HepG2 (cell line): ENCODE results near the gene SMAD7. TPM values are rescaled to one million over a fixed set of nuclear protein-coding genes. Genes with fewer than 3 reads are reported as not detected.

ENCODE experiments used
- HDAC6 ChIP-seq: fragments of 200-600 bp; sonication (generic); IDR thresholded peaks from 2 replicates; pipeline ENCODE4 v1.7.0; 2017; ENCODE audit warnings: mild to moderate bottlenecking, antibody characterized with exemption, low read length, low read depth
- HMGA1 ChIP-seq: sonication (generic); formaldehyde crosslinking; conservative IDR thresholded peaks from 2 replicates; pipeline ENCODE4 v1.4.0; 2020; ENCODE audit warnings: missing genetic modification reagents
- HOXA5 ChIP-seq: sonication (generic); formaldehyde crosslinking; IDR thresholded peaks from 2 replicates; pipeline ENCODE4 v1.4.0; 2020; ENCODE audit warnings: missing genetic modification reagents
- HOXA9 ChIP-seq: sonication (generic); formaldehyde crosslinking; IDR thresholded peaks from 2 replicates; pipeline ENCODE4 v1.8.1; 2022; ENCODE audit warnings: missing genetic modification reagents, mild to moderate bottlenecking, moderate library complexity, borderline replicate concordance
- IKZF1 ChIP-seq: fragments of 450-650 bp; IDR thresholded peaks from 2 replicates; pipeline ENCODE4 v1.7.1; 2016
- IKZF4 ChIP-seq: sonication (generic); formaldehyde crosslinking; IDR thresholded peaks from 2 replicates; pipeline ENCODE4 v1.5.1; 2020; ENCODE audit warnings: borderline replicate concordance, mild to moderate bottlenecking, low read depth, missing genetic modification reagents; ENCODE audit errors: not compliant biosample characterization
- IRF2 ChIP-seq: IDR thresholded peaks from 2 replicates; pipeline ENCODE4 v1.6.1; 2018; ENCODE audit warnings: missing genetic modification reagents, missing compliant biosample characterization
- IRF9 ChIP-seq: sonication (generic); formaldehyde crosslinking; IDR thresholded peaks from 2 replicates; pipeline ENCODE4 v1.8.0; 2022; ENCODE audit warnings: missing genetic modification reagents, mild to moderate bottlenecking, borderline replicate concordance
- MTA3 ChIP-seq: sonication (generic); formaldehyde crosslinking; IDR thresholded peaks from 2 replicates; pipeline ENCODE4 v1.4.0; 2020; ENCODE audit warnings: missing genetic modification reagents
- NFE2L1 ChIP-seq: sonication (generic); formaldehyde crosslinking; IDR thresholded peaks from 2 replicates; pipeline ENCODE4 v1.4.0; 2020; ENCODE audit warnings: missing genetic modification reagents, mild to moderate bottlenecking, borderline replicate concordance
- PAXIP1 ChIP-seq: sonication (generic); formaldehyde crosslinking; conservative IDR thresholded peaks from 2 replicates; pipeline ENCODE4 v1.4.0; 2020; ENCODE audit warnings: mild to moderate bottlenecking, missing genetic modification reagents, moderate library complexity
- RBFOX2 ChIP-seq: fragments of 200-400 bp; formaldehyde crosslinking; IDR thresholded peaks from 2 replicates; pipeline ENCODE4 v1.6.1; 2017; ENCODE audit warnings: low read depth, mild to moderate bottlenecking, low read length
- THAP9 ChIP-seq: sonication (generic); formaldehyde crosslinking; IDR thresholded peaks from 2 replicates; pipeline ENCODE4; 2020; ENCODE audit warnings: missing genetic modification reagents, mild to moderate bottlenecking, borderline replicate concordance
- U2AF2 ChIP-seq: fragments of 200-400 bp; formaldehyde crosslinking; IDR thresholded peaks from 2 replicates; pipeline ENCODE4 v1.6.1; 2017; ENCODE audit warnings: low read depth, mild to moderate bottlenecking, low read length
- ZBTB42 ChIP-seq: sonication (generic); formaldehyde crosslinking; IDR thresholded peaks from 2 replicates; pipeline ENCODE4 v1.5.0; 2020; ENCODE audit warnings: mild to moderate bottlenecking, missing genetic modification reagents
- ZFP91 ChIP-seq: sonication (generic); formaldehyde crosslinking; IDR thresholded peaks from 2 replicates; pipeline ENCODE4 v1.9.0; 2022; ENCODE audit warnings: missing genetic modification reagents, mild to moderate bottlenecking, borderline replicate concordance
- ZNF776 ChIP-seq: sonication (generic); formaldehyde crosslinking; IDR thresholded peaks from 2 replicates; pipeline ENCODE4 v1.4.0; 2020; ENCODE audit warnings: mild to moderate bottlenecking, missing genetic modification reagents
- ZNF784 ChIP-seq: sonication (generic); formaldehyde crosslinking; IDR thresholded peaks from 2 replicates; pipeline ENCODE4 v1.5.1; 2020; ENCODE audit warnings: missing genetic modification reagents, mild to moderate bottlenecking, borderline replicate concordance
- polyA plus RNA-seq, 8 experiments: library from polyadenylated mRNA; depleted of rRNA in 3 of 8; stranded (reverse) in 7 of 8; unstranded in 1 of 8; fragments of >200 nt; fragmentation: Illumina TruSeq in 4 of 8; extraction: Trizol in 4 of 8; gene quantifications; 2 replicates each; pipeline versions ENCODE4 v1.2.1 to v1.2.3, GENCODE V29; 2011 to 2016; ENCODE audit warnings: low read depth in 4 of 8, missing spikeins in 1 of 8, mixed read lengths in 1 of 8; ENCODE audit not compliant: insufficient read depth in 1 of 8
- total RNA-seq, 5 experiments: library from RNA; depleted of rRNA; stranded (reverse); fragments of >200 nt; fragmentation: Illumina TruSeq; extraction: Trizol; gene quantifications; 2 replicates each; pipeline ENCODE4 v1.2.3, GENCODE V29; 2016; ENCODE audit warnings: low read depth in 1 of 5

Gene SMAD7
- total and polyA plus RNA-seq, 2 of the 13 experiments (the other 11 are each of a cell fraction or from before 2014, with no cell fraction given): 17.4 to 24.7 TPM

- TF ChIP-seq IKZF1: no peak
- peak; percentile 56; the same call in 1 of the 2 replicates for TF ChIP-seq IRF9
- no peak for TF ChIP-seq HMGA1
- no peak for TF ChIP-seq RBFOX2
- no peak for TF ChIP-seq MTA3 (CRISPR knock-in tag)
- TF ChIP-seq ZFP91 (CRISPR knock-in tag): peak; percentile 48
- peak; percentile 47 for TF ChIP-seq PAXIP1
- no peak for TF ChIP-seq ZBTB42 (CRISPR knock-in tag)
- TF ChIP-seq HDAC6: no peak
- no peak for TF ChIP-seq THAP9 (CRISPR knock-in tag)
- TF ChIP-seq U2AF2: no peak
- TF ChIP-seq HOXA9 (CRISPR knock-in tag): no peak
- TF ChIP-seq IRF2: 0 out of 2 replicates have a peak, but pooled peaks have one; percentile 31
- no peak for TF ChIP-seq HOXA5 (CRISPR knock-in tag)
- TF ChIP-seq ZNF776 (CRISPR knock-in tag): no peak
- no peak for TF ChIP-seq ZNF784 (CRISPR knock-in tag)
- no peak for TF ChIP-seq NFE2L1 (CRISPR knock-in tag)
- TF ChIP-seq IKZF4: no peak
Observed at GRCh38 chr18:48979944-48980890, 29.5 kb upstream of the SMAD7 start (continued).
